Activated CD8-positive, alpha-beta memory T cell treated with anti-CD3 and anti-CD28 coated beads, Interleukin-2, amount 50 U/mL, for 1 hour (primary cell): ENCODE measurements around the gene TOPAZ1.
A peak's percentile ranks its signal among the peaks of the same experiment; 100 is the strongest.

Source experiments
- DNase-seq: peaks from one replicate; pipeline ENCODE4 v3.0.0-alpha.2; 2020; ENCODE audit errors: extremely low read depth

TOPAZ1 gene

GRCh38 chr3:44241706-44242105 lies at the start of gene TOPAZ1:
Gene TOPAZ1 (plus strand): TSS chr3:44241886. CDS start chr3:44242054, 168 bp downstream.
- no peak for DNase-seq

- peak; percentile 21 for DNase-seq
Measured at GRCh38 chr3:44198284-44199269, 43.1 kb upstream of the TOPAZ1 start.

GRCh38 chr3:44206261-44206660 lies 35.4 kb upstream of the TOPAZ1 start:
- no peak for DNase-seq

GRCh38 chr3:44206862-44207652 lies 34.6 kb upstream of the TOPAZ1 start:
- DNase-seq = no peak

GRCh38 chr3:44208086-44208485 lies 33.6 kb upstream of the TOPAZ1 start:
- no peak for DNase-seq

GRCh38 chr3:44208568-44208967 lies 33.1 kb upstream of the TOPAZ1 start:
- no peak for DNase-seq

GRCh38 chr3:44210967-44211366 lies 30.7 kb upstream of the TOPAZ1 start:
- DNase-seq = no peak

- no peak for DNase-seq
Measured at GRCh38 chr3:44222337-44222736, 19.3 kb upstream of the TOPAZ1 start.

GRCh38 chr3:44223299-44223698 lies 18.4 kb upstream of the TOPAZ1 start:
- DNase-seq = no peak

- DNase-seq = no peak
Measured at GRCh38 chr3:44224131-44224530, 17.6 kb upstream of the TOPAZ1 start.

- no peak for DNase-seq
Measured at GRCh38 chr3:44226573-44226972, 15.1 kb upstream of the TOPAZ1 start.

- no peak for DNase-seq
Measured at GRCh38 chr3:44227632-44228031, 14.1 kb upstream of the TOPAZ1 start.

- no peak for DNase-seq
Measured at GRCh38 chr3:44228900-44229299, 12.8 kb upstream of the TOPAZ1 start.

- DNase-seq = no peak
Measured at GRCh38 chr3:44232407-44232806, 9.3 kb upstream of the TOPAZ1 start.

- no peak for DNase-seq
Measured at GRCh38 chr3:44234648-44235268, 6.9 kb upstream of the TOPAZ1 start.

GRCh38 chr3:44235604-44236484 lies 5.8 kb upstream of the TOPAZ1 start:
- peak; percentile 30 for DNase-seq

- DNase-seq = no peak
Measured at GRCh38 chr3:44236485-44236908, 5.2 kb upstream of the TOPAZ1 start.

- no peak for DNase-seq
Measured at GRCh38 chr3:44237161-44237560, 4.5 kb upstream of the TOPAZ1 start.

GRCh38 chr3:44237665-44238064 lies 4.0 kb upstream of the TOPAZ1 start:
- no peak for DNase-seq

GRCh38 chr3:44238889-44239288 lies 2.8 kb upstream of the TOPAZ1 start:
- no peak for DNase-seq

- no peak for DNase-seq
Measured at GRCh38 chr3:44240061-44240460, 1.6 kb upstream of the TOPAZ1 start.
